ENCODE results near the gene ANKRD33B.

ANKRD33B gene

GRCh38 chr5:10639846-10640368, 76.0 kb downstream of the ANKRD33B start:
- no peak for DNase-seq

- DNase-seq, result no peak
Measured at GRCh38 chr5:10642367-10642766, 78.5 kb downstream of the ANKRD33B start.

GRCh38 chr5:10644192-10644591, 80.3 kb downstream of the ANKRD33B start:
- no peak for DNase-seq

GRCh38 chr5:10645146-10645545, 81.3 kb downstream of the ANKRD33B start:
- DNase-seq, result no peak

GRCh38 chr5:10645671-10646070, 81.8 kb downstream of the ANKRD33B start:
- DNase-seq, result no peak

- DNase-seq, result no peak
Measured at GRCh38 chr5:10647640-10648039, 83.8 kb downstream of the ANKRD33B start.

GRCh38 chr5:10648806-10649665, 85.2 kb downstream of the ANKRD33B start:
- DNase-seq, result no peak

- DNase-seq, result peak; percentile 41
Measured at GRCh38 chr5:10649666-10650380, 86.0 kb downstream of the ANKRD33B start.

GRCh38 chr5:10652151-10652550, 88.3 kb downstream of the ANKRD33B start:
- DNase-seq, result no peak

- DNase-seq, result no peak
Measured at GRCh38 chr5:10652606-10653005, 88.7 kb downstream of the ANKRD33B start.

GRCh38 chr5:10653043-10653442, 89.2 kb downstream of the ANKRD33B start:
- no peak for DNase-seq

GRCh38 chr5:10653751-10654400, 90.0 kb downstream of the ANKRD33B start:
- DNase-seq, result no peak

GRCh38 chr5:10654566-10654965, 90.7 kb downstream of the ANKRD33B start:
- DNase-seq, result no peak

- no peak for DNase-seq
Measured at GRCh38 chr5:10655161-10655971, 91.5 kb downstream of the ANKRD33B start.

GRCh38 chr5:10655972-10656830, 92.3 kb downstream of the ANKRD33B start:
- no peak for DNase-seq

GRCh38 chr5:10658265-10658664, 94.4 kb downstream of the ANKRD33B start:
- DNase-seq, result no peak

- DNase-seq, result no peak
Measured at GRCh38 chr5:10660135-10660534, 96.3 kb downstream of the ANKRD33B start.

- no peak for DNase-seq
Measured at GRCh38 chr5:10660720-10661387, 97.0 kb downstream of the ANKRD33B start.

GRCh38 chr5:10661401-10661800, 97.5 kb downstream of the ANKRD33B start:
- DNase-seq, result no peak

- no peak for DNase-seq
Measured at GRCh38 chr5:10662083-10662482, 98.2 kb downstream of the ANKRD33B start.
